IMR-90 (cell line): ENCODE results near the gene CLEC9A. TPM values are rescaled to one million over a fixed set of nuclear protein-coding genes. Genes with fewer than 3 reads are reported as not detected.

Source experiments
- ATAC-seq: fragments of 200-7000 bp; cut with Tn5 transposase; 2 replicates; pipeline ENCODE4 v1.9.1; 2020; ENCODE audit warnings: low read depth, mild to moderate bottlenecking, moderate library complexity
- BruUV-seq: library from RNA; stranded (reverse); fragments of 400-500 nt; replicated peaks from 2 replicates; lab custom pipeline; 2021; lab: Mats Ljungman, UMichigan
- CTCF ChIA-PET: fragments of 300-600 bp; formaldehyde crosslinking; extraction: SDS; loops from one replicate; lab custom pipeline; 2021; ENCODE audit warnings: antibody characterized with exemption; lab: Yijun Ruan, JAX
- POLR2A ChIA-PET: fragments of 300-600 bp; sonication (Branson Sonifier 250); formaldehyde crosslinking; loops from one replicate; lab custom pipeline; 2022; ENCODE audit warnings: antibody characterized with exemption; ENCODE audit not compliant: unreplicated experiment; lab: Charles Lee
- DNase-seq: peaks from one replicate; pipeline ENCODE4 v3.0.0; 2013
- H2AFZ ChIP-seq: replicated peaks from 2 replicates; pipeline ENCODE3; 2013; ENCODE audit warnings: low read length, mild to moderate bottlenecking; ENCODE audit not compliant: poor library complexity
- H2AK5ac ChIP-seq: 2 replicates; pipeline ENCODE4 v1.6.1; 2013; ENCODE audit warnings: low read depth, low read length, inconsistent platforms
- H2AK9ac ChIP-seq: replicated peaks from 2 replicates; pipeline ENCODE3; 2013; ENCODE audit warnings: mild to moderate bottlenecking, low read depth, low read length, moderate library complexity; ENCODE audit not compliant: poor library complexity
- H2BK120ac ChIP-seq: 2 replicates; pipeline ENCODE4 v1.6.1; 2013; ENCODE audit warnings: low read depth, low read length, inconsistent platforms
- H2BK15ac ChIP-seq: 3 replicates; pipeline ENCODE4 v1.6.1; 2013; ENCODE audit warnings: low read depth, low read length, inconsistent platforms
- H2BK20ac ChIP-seq: 2 replicates; pipeline ENCODE4 v1.6.1; 2013; ENCODE audit warnings: low read depth, mild to moderate bottlenecking, inconsistent platforms, low read length, moderate library complexity
- H2BK5ac ChIP-seq: 2 replicates; pipeline ENCODE4 v1.6.1; 2013; ENCODE audit warnings: mild to moderate bottlenecking, low read depth, low read length, inconsistent platforms; ENCODE audit not compliant: poor library complexity, severe bottlenecking
- H3K14ac ChIP-seq: replicated peaks from 2 replicates; pipeline ENCODE4 v1.6.1; 2013; ENCODE audit warnings: low read depth, low read length, inconsistent platforms
- H3K18ac ChIP-seq: 2 replicates; pipeline ENCODE4 v1.6.1; 2013; ENCODE audit warnings: low read depth, low read length, control low read depth
- H3K23ac ChIP-seq: 2 replicates; pipeline ENCODE4 v1.6.1; 2013; ENCODE audit warnings: low read depth, low read length, inconsistent platforms
- H3K27ac ChIP-seq: 2 replicates; pipeline ENCODE4 v1.5.1; 2013; ENCODE audit warnings: mild to moderate bottlenecking, control low read depth, low read length; ENCODE audit not compliant: insufficient read depth
- H3K27me3 ChIP-seq: 2 replicates; pipeline ENCODE4 v1.6.1; 2013; ENCODE audit warnings: low read length; ENCODE audit not compliant: control insufficient read depth, insufficient read depth
- H3K36me3 ChIP-seq: 2 replicates; pipeline ENCODE4 v1.6.1; 2013; ENCODE audit warnings: low read length, mixed read lengths; ENCODE audit not compliant: control insufficient read depth, insufficient read depth
- H3K4ac ChIP-seq: 2 replicates; pipeline ENCODE4 v1.6.1; 2013; ENCODE audit warnings: low read depth, low read length, inconsistent platforms
- H3K4me1 ChIP-seq: 2 replicates; pipeline ENCODE4 v1.6.1; 2013; ENCODE audit warnings: low read length, mixed read lengths; ENCODE audit not compliant: control insufficient read depth, insufficient read depth
- H3K4me2 ChIP-seq: 2 replicates; pipeline ENCODE4 v1.6.1; 2013; ENCODE audit warnings: low read depth, mild to moderate bottlenecking, control low read depth, low read length, moderate library complexity
- H3K4me3 ChIP-seq: 2 replicates; pipeline ENCODE4 v1.5.1; 2013; ENCODE audit warnings: low read depth, mild to moderate bottlenecking, control low read depth, low read length, moderate library complexity; ENCODE audit not compliant: insufficient read depth
- H3K56ac ChIP-seq: 2 replicates; pipeline ENCODE4 v1.6.1; 2013; ENCODE audit warnings: low read length, inconsistent platforms; ENCODE audit not compliant: insufficient read depth; ENCODE audit errors: extremely low read depth
- H3K79me1 ChIP-seq, 2 experiments: 2 replicates each; pipeline ENCODE4 v1.6.1; 2013; ENCODE audit warnings: low read length in 2 of 2, inconsistent platforms in 1 of 2, low read depth in 1 of 2
- H3K9ac ChIP-seq: 2 replicates; pipeline ENCODE4 v1.6.1; 2013; ENCODE audit warnings: low read depth, low read length, control low read depth
- H3K9me1 ChIP-seq: 2 replicates; pipeline ENCODE4 v1.6.1; 2013; ENCODE audit warnings: low read length, inconsistent platforms; ENCODE audit not compliant: insufficient read depth
- H3K9me3 ChIP-seq: 2 replicates; pipeline ENCODE4 v1.6.1; 2013; ENCODE audit warnings: low read length; ENCODE audit not compliant: control insufficient read depth, insufficient read depth
- H4K20me1 ChIP-seq: 2 replicates; pipeline ENCODE4 v1.6.1; 2013; ENCODE audit warnings: low read length, inconsistent platforms; ENCODE audit not compliant: insufficient read depth
- H4K5ac ChIP-seq: 2 replicates; pipeline ENCODE4 v1.6.1; 2013; ENCODE audit warnings: mild to moderate bottlenecking, low read depth, low read length, control low read depth
- H4K8ac ChIP-seq, 2 experiments: 2 replicates each; pipeline ENCODE4 v1.6.1; 2013; ENCODE audit warnings: low read depth in 2 of 2, low read length in 2 of 2, control low read depth in 1 of 2, inconsistent platforms in 1 of 2
- H4K91ac ChIP-seq: 2 replicates; pipeline ENCODE4 v1.6.1; 2013; ENCODE audit warnings: low read depth, low read length, inconsistent platforms; ENCODE audit not compliant: insufficient read depth
- BHLHE40 ChIP-seq: fragments of 150-350 bp; IDR thresholded peaks from 2 replicates; pipeline ENCODE4 v1.6.1; 2016; ENCODE audit warnings: mild to moderate bottlenecking, low read depth, low read length
- CEBPB ChIP-seq: IDR thresholded peaks from 2 replicates; pipeline ENCODE4 v1.6.1; 2012; ENCODE audit warnings: low read depth, low read length, improper control_type of control experiment
- CHD1 ChIP-seq: IDR thresholded peaks from 2 replicates; pipeline ENCODE4 v1.6.1; 2012; ENCODE audit warnings: low read depth, low read length, improper control_type of control experiment
- CTCF ChIP-seq: conservative IDR thresholded peaks from 2 replicates; pipeline ENCODE4 v1.5.1; 2012; ENCODE audit warnings: mild to moderate bottlenecking, low read depth, low read length, improper control_type of control experiment
- ELK1 ChIP-seq: fragments of 150-350 bp; IDR thresholded peaks from 2 replicates; pipeline ENCODE4 v1.6.1; 2016; ENCODE audit warnings: low read depth, mild to moderate bottlenecking, low read length, moderate library complexity, borderline replicate concordance
- FOS ChIP-seq: fragments of 150-350 bp; IDR thresholded peaks from 2 replicates; pipeline ENCODE4 v1.6.1; 2016; ENCODE audit warnings: low read depth, low read length
- MAFK ChIP-seq: IDR thresholded peaks from 2 replicates; pipeline ENCODE4 v1.6.1; 2012; ENCODE audit warnings: low read depth, low read length, improper control_type of control experiment
- MAZ ChIP-seq: IDR thresholded peaks from 2 replicates; pipeline ENCODE4 v1.6.1; 2012; ENCODE audit warnings: low read depth, mild to moderate bottlenecking, low read length, improper control_type of control experiment, moderate library complexity, borderline replicate concordance
- NFE2L2 ChIP-seq: fragments of 150-350 bp; IDR thresholded peaks from 2 replicates; pipeline ENCODE4 v1.6.1; 2016; ENCODE audit warnings: low read depth, mild to moderate bottlenecking, low read length
- POLR2A ChIP-seq: IDR thresholded peaks from 2 replicates; pipeline ENCODE4 v1.6.1; 2012; ENCODE audit warnings: mild to moderate bottlenecking, low read depth, low read length
- RAD21 ChIP-seq: IDR thresholded peaks from 2 replicates; pipeline ENCODE4 v1.6.1; 2012; ENCODE audit warnings: low read length, improper control_type of control experiment
- RCOR1 ChIP-seq: IDR thresholded peaks from 2 replicates; pipeline ENCODE4 v1.6.1; 2012; ENCODE audit warnings: mild to moderate bottlenecking, low read length, improper control_type of control experiment; ENCODE audit not compliant: insufficient replicate concordance
- SMC3 ChIP-seq: fragments of 150-350 bp; IDR thresholded peaks from 2 replicates; pipeline ENCODE4 v1.6.1; 2016; ENCODE audit warnings: low read depth, mild to moderate bottlenecking, antibody characterized with exemption, low read length, moderate library complexity
- USF2 ChIP-seq: fragments of 150-350 bp; IDR thresholded peaks from 2 replicates; pipeline ENCODE4 v1.6.1; 2017; ENCODE audit warnings: mild to moderate bottlenecking, antibody characterized with exemption, low read length, low read depth
- WGBS, 2 experiments: methylation state at CpG; one replicate each; pipeline versions ENCODE4 v1.1.5 to v1.1.7; 2013; ENCODE audit warnings: missing lambda C conversion rate in 2 of 2; ENCODE audit not compliant: insufficient read length in 1 of 2; ENCODE audit errors: extremely low coverage in 2 of 2; 5-methylcytosine and 5-hydroxymethylcytosine counted together
- dilution Hi-C: fragments of 300-500 bp; cut with HindIII; formaldehyde crosslinking; loops from one replicate; pipeline ENCODE4 v1.14.3; 2018; ENCODE audit warnings: low sequenced_read_pairs; ENCODE audit not compliant: unreplicated experiment
- in situ Hi-C: fragments of 300-500 bp; cut with MboI; formaldehyde crosslinking; loops from 3 replicates; pipeline ENCODE4 v1.14.3; 2019; ENCODE audit warnings: low sequenced_read_pairs, inconsistent platforms, mixed read lengths
- intact Hi-C: fragments of 100-400 bp; cut with micrococcal nuclease; formaldehyde crosslinking; loops from 2 replicates; pipeline ENCODE4 v1.10.0; 2022
- polyA plus RNA-seq, 3 experiments: library from polyadenylated mRNA; depleted of rRNA; stranded (reverse); fragments of >200 nt; gene quantifications; 2 replicates each; pipeline ENCODE4 v1.2.3, GENCODE V29; 2012; ENCODE audit warnings: low replicate concordance in 1 of 3
- total RNA-seq: library from RNA; depleted of rRNA; stranded (reverse); fragments of >200 nt; gene quantifications from 2 replicates; pipeline ENCODE4 v1.2.3, GENCODE V29; 2012

Gene CLEC9A
- total and polyA plus RNA-seq, 2 of the 4 experiments (the other 2 are of a cell fraction): not detected

GRCh38 chr12:9991876-9992275 lies 38.6 kb upstream of the CLEC9A start:
- H4K91ac ChIP-seq: no peak overlapping the region
- H3K79me1 ChIP-seq: no peaks in the 10 kb centered on the region
- ChIA-PET POLR2A (no interaction called here), CTCF (no interaction called here)
- no peaks in the 10 kb centered on the region for H3K4me1 ChIP-seq
- no peak overlapping the region for H3K4me2 ChIP-seq
- no peak overlapping the region for H3K4ac ChIP-seq
- H3K4me3 ChIP-seq: no peak overlapping the region
- H2AFZ ChIP-seq: no peak overlapping the region
- H2AK5ac ChIP-seq: no peak overlapping the region
- H3K9me3 ChIP-seq: no peaks in the 10 kb centered on the region
- H3K36me3 ChIP-seq: no peaks in the 10 kb centered on the region
- no peak overlapping the region for H3K23ac ChIP-seq
- DNase-seq (no peak), ATAC-seq (no peak)
- H4K20me1 ChIP-seq: no peaks in the 10 kb centered on the region
- H2BK120ac ChIP-seq: no peak overlapping the region
- H3K27ac ChIP-seq: no peak overlapping the region
- WGBS, 2 experiments: no CpG with 5 or more reads among the region's 3 CpGs
- no TSS peak for BruUV-seq
- no peak overlapping the region for H2BK5ac ChIP-seq
- H4K8ac ChIP-seq: no peak overlapping the region
- no peak overlapping the region for H3K18ac ChIP-seq
- peaks cover 7% of the 10 kb centered on the region; the same call in 1 of the 2 replicates for H3K27me3 ChIP-seq
- H2AK9ac ChIP-seq: no peak overlapping the region
- no peak overlapping the region for H3K9ac ChIP-seq
- in situ Hi-C loops (no loop called here), dilution Hi-C loops (no loop called here), intact Hi-C loops (no loop called here)
- H3K14ac ChIP-seq: no peak overlapping the region
- no peak overlapping the region for H2BK20ac ChIP-seq
- no peak overlapping the region for H3K56ac ChIP-seq
- no peak overlapping the region for H4K5ac ChIP-seq
- H2BK15ac ChIP-seq: no peak overlapping the region
- H3K9me1 ChIP-seq: no peaks in the 10 kb centered on the region
- TF ChIP-seq MAFK (no peak), USF2 (no peak), MAZ (no peak), SMC3 (no peak), POLR2A (no peak), RCOR1 (no peak), BHLHE40 (no peak), FOS (no peak), CHD1 (no peak), ELK1 (no peak), RAD21 (no peak), CTCF (no peak), NFE2L2 (no peak), CEBPB (no peak)
